WTC11 (cell line): ENCODE results near the gene MAGEB3. TPM values are rescaled to one million over a fixed set of nuclear protein-coding genes. Genes with fewer than 3 reads are reported as not detected.

Experiments
- ATAC-seq: fragments of 200-7000 bp; cut with Tn5 transposase; 2 replicates; pipeline ENCODE4 v1.10.0; 2021; ENCODE audit warnings: mild to moderate bottlenecking, moderate library complexity
- CTCF ChIA-PET: fragments of 300-600 bp; sonication (Branson Sonifier 250); formaldehyde crosslinking; loops from one replicate; lab custom pipeline; 2021; ENCODE audit warnings: antibody characterized with exemption; lab: Charles Lee
- POLR2A ChIA-PET: fragments of 350-600 bp; sonication (Branson Sonifier 250); formaldehyde crosslinking; loops from one replicate; lab custom pipeline; 2021; ENCODE audit warnings: antibody characterized with exemption; lab: Charles Lee
- DNase-seq: peaks from one replicate; pipeline ENCODE4 v3.0.0; 2021; ENCODE audit warnings: low spot score
- H3K27ac Mint-ChIP-seq: 2 replicates; pipeline ENCODE4 v1.8.0; 2021; ENCODE audit warnings: mixed read lengths
- H3K27me3 Mint-ChIP-seq: 2 replicates; pipeline ENCODE4 v1.8.0; 2021; ENCODE audit warnings: low read depth, mild to moderate bottlenecking, moderate library complexity, mixed read lengths
- H3K36me3 Mint-ChIP-seq: 2 replicates; pipeline ENCODE4 v1.8.0; 2021; ENCODE audit warnings: mixed read lengths
- H3K4me1 Mint-ChIP-seq: 2 replicates; pipeline ENCODE4 v1.8.0; 2022; ENCODE audit warnings: mixed read lengths
- H3K4me3 Mint-ChIP-seq: 2 replicates; pipeline ENCODE4 v1.8.0; 2021; ENCODE audit warnings: mild to moderate bottlenecking, moderate library complexity, mixed read lengths
- H3K9me3 Mint-ChIP-seq: 2 replicates; pipeline ENCODE4 v1.8.0; 2021; ENCODE audit warnings: mixed read lengths
- ATF6 ChIP-seq: sonication (generic); formaldehyde crosslinking; IDR thresholded peaks from 2 replicates; pipeline ENCODE4 v1.8.1; 2023; ENCODE audit warnings: mild to moderate bottlenecking, missing genetic modification reagents
- CREB1 ChIP-seq: sonication (generic); formaldehyde crosslinking; IDR thresholded peaks from 2 replicates; pipeline ENCODE4 v1.8.0; 2023; ENCODE audit warnings: mild to moderate bottlenecking, missing genetic modification reagents
- EMX1 ChIP-seq: fragments of 250-450 bp; sonication (Bioruptor Pico); IDR thresholded peaks from 2 replicates; pipeline ENCODE4 v1.8.0; 2021; ENCODE audit warnings: mild to moderate bottlenecking
- ERG ChIP-seq: fragments of 250-450 bp; sonication (Bioruptor Pico); IDR thresholded peaks from 2 replicates; pipeline ENCODE4 v1.8.0; 2021; ENCODE audit warnings: mild to moderate bottlenecking
- GABPB1 ChIP-seq: sonication (generic); formaldehyde crosslinking; IDR thresholded peaks from 2 replicates; pipeline ENCODE4 v1.8.1; 2023; ENCODE audit warnings: mild to moderate bottlenecking, missing genetic modification reagents
- JAZF1 ChIP-seq: fragments of 250-450 bp; sonication (Bioruptor Pico); IDR thresholded peaks from 2 replicates; pipeline ENCODE4 v1.9.0; 2021; ENCODE audit warnings: moderate library complexity, mild to moderate bottlenecking, inconsistent platforms
- MYBL2 ChIP-seq: sonication (generic); formaldehyde crosslinking; IDR thresholded peaks from 2 replicates; pipeline ENCODE4 v1.8.1; 2023; ENCODE audit warnings: mild to moderate bottlenecking, moderate library complexity, missing genetic modification reagents
- NFATC4 ChIP-seq: fragments of 250-450 bp; sonication (Bioruptor Pico); IDR thresholded peaks from 2 replicates; pipeline ENCODE4 v1.9.0; 2021; ENCODE audit warnings: mild to moderate bottlenecking
- NR1H2 ChIP-seq: sonication (generic); formaldehyde crosslinking; IDR thresholded peaks from 2 replicates; pipeline ENCODE4 v1.9.0; 2021; ENCODE audit warnings: mild to moderate bottlenecking, moderate library complexity, missing genetic modification reagents
- NR3C1 ChIP-seq: sonication (generic); formaldehyde crosslinking; conservative IDR thresholded peaks from 2 replicates; pipeline ENCODE4 v1.8.1; 2023; ENCODE audit warnings: low read depth, mild to moderate bottlenecking, missing genetic modification reagents
- OVOL2 ChIP-seq: fragments of 250-450 bp; sonication (Bioruptor Pico); IDR thresholded peaks from 2 replicates; pipeline ENCODE4 v1.9.0; 2021; ENCODE audit warnings: mild to moderate bottlenecking, borderline replicate concordance
- SMAD3 ChIP-seq: sonication (generic); formaldehyde crosslinking; IDR thresholded peaks from 2 replicates; pipeline ENCODE4 v1.8.0; 2022; ENCODE audit warnings: missing genetic modification reagents, mild to moderate bottlenecking, borderline replicate concordance
- SMAD4 ChIP-seq: sonication (generic); formaldehyde crosslinking; IDR thresholded peaks from 2 replicates; pipeline ENCODE4 v1.8.0; 2022; ENCODE audit warnings: mild to moderate bottlenecking, missing genetic modification reagents
- SP1 ChIP-seq: sonication (generic); formaldehyde crosslinking; conservative IDR thresholded peaks from 2 replicates; pipeline ENCODE4 v1.8.1; 2022; ENCODE audit warnings: missing genetic modification reagents
- TP53 ChIP-seq: sonication (generic); formaldehyde crosslinking; IDR thresholded peaks from 2 replicates; pipeline ENCODE4 v1.8.1; 2023; ENCODE audit warnings: mild to moderate bottlenecking, missing genetic modification reagents
- ZBTB43 ChIP-seq: sonication (generic); formaldehyde crosslinking; IDR thresholded peaks from 2 replicates; pipeline ENCODE4 v1.8.1; 2023; ENCODE audit warnings: mild to moderate bottlenecking, missing genetic modification reagents
- ZMAT4 ChIP-seq: fragments of 250-450 bp; sonication (Bioruptor Pico); IDR thresholded peaks from 2 replicates; pipeline ENCODE4 v1.9.0; 2021; ENCODE audit warnings: mild to moderate bottlenecking
- ZNF138 ChIP-seq: sonication (generic); formaldehyde crosslinking; conservative IDR thresholded peaks from 2 replicates; pipeline ENCODE4 v1.8.1; 2022; ENCODE audit warnings: mild to moderate bottlenecking, moderate library complexity, missing genetic modification reagents
- ZNF232 ChIP-seq: sonication (generic); formaldehyde crosslinking; IDR thresholded peaks from 2 replicates; pipeline ENCODE4 v1.8.0; 2022; ENCODE audit warnings: mild to moderate bottlenecking, missing genetic modification reagents
- ZNF263 ChIP-seq: sonication (generic); formaldehyde crosslinking; IDR thresholded peaks from 2 replicates; pipeline ENCODE4 v1.8.1; 2022; ENCODE audit warnings: low read depth, mild to moderate bottlenecking, moderate library complexity, missing genetic modification reagents
- ZNF532 ChIP-seq: fragments of 250-450 bp; sonication (Bioruptor Pico); IDR thresholded peaks from 2 replicates; pipeline ENCODE4 v1.9.0; 2021; ENCODE audit warnings: mild to moderate bottlenecking, borderline replicate concordance
- total RNA-seq: library from RNA; stranded (reverse); gene quantifications from 3 replicates; pipeline ENCODE4 v1.2.3, GENCODE V29; 2021
- TF ChIP-seq, protein P1 (sequence below): fragments of 250-450 bp; sonication (Bioruptor Pico); IDR thresholded peaks from 2 replicates; pipeline ENCODE4 v1.9.0; 2021; ENCODE audit warnings: moderate library complexity, mild to moderate bottlenecking, inconsistent platforms, borderline replicate concordance
- TF ChIP-seq, protein P2 (sequence below): sonication (generic); formaldehyde crosslinking; IDR thresholded peaks from 2 replicates; pipeline ENCODE4 v1.8.1; 2022; ENCODE audit warnings: mild to moderate bottlenecking, missing genetic modification reagents, moderate library complexity, borderline replicate concordance

The MAGEB3 gene
- total RNA-seq, 1 experiment from 2014 or later, result 0.11 TPM

DNA sequence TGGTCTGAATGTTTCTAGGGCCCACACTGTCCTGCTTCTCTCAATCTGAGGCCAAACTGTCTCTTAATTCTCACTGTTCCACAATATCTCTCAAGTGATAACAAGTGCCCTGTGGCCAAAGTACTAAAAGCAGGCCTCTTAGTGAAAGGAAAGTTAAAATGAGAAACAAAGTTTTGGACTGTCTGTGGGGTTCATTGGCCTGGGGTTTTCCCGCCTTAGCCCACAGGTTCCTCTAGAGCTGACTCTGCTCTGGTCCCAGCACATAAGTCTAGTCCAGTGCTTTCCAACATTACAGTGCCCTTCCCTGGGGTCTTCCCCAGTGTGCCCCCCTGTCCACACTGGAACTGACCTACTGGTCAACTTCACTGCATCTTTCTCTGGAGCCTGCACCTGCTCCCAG, 22.8 kb downstream of the MAGEB3 start (continued):
- TF ChIP-seq SMAD3, result no peak
- no peak for TF ChIP-seq EMX1
- no peak for TF ChIP-seq ZNF232 (CRISPR knock-in tag)
- TF ChIP-seq CREB1, result no peak
- no peak for TF ChIP-seq NFATC4 (CRISPR knock-in tag)
- no peak for TF ChIP-seq MYBL2 (CRISPR knock-in tag)
- TF ChIP-seq GABPB1 (CRISPR knock-in tag), result no peak
- TF ChIP-seq ZNF263 (CRISPR knock-in tag), result no peak
- no peak for TF ChIP-seq ZBTB43 (CRISPR knock-in tag)
- TF ChIP-seq, protein P1, sequence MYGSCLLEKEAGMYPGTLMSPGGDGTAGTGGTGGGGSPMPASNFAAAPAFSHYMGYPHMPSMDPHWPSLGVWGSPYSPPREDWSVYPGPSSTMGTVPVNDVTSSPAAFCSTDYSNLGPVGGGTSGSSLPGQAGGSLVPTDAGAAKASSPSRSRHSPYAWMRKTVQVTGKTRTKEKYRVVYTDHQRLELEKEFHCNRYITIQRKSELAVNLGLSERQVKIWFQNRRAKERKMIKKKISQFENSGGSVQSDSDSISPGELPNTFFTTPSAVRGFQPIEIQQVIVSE (CRISPR knock-in tag), result no peak
- TF ChIP-seq NR1H2, result no peak
- no peak for TF ChIP-seq ZMAT4 (CRISPR knock-in tag)
- no peak for TF ChIP-seq SMAD4 (CRISPR knock-in tag)

DNA sequence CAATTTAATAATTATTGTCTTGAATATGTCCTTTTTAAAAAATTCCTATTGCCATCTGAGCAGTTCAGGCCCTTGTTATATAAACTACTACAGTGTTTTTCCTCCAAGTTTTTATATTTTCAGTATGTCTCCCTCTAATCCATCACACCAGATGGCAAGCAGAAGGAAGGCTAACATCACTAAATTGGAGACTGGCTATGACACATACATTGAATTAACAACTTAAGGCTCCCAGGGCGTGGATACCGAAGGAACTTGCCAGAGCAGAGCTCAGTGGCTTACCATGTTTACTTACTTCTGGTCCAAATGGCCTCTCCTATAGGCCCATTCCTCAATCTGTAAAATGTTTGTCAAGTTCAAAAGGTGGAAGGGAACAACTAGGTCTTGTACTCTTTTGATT, 29.5 kb downstream of the MAGEB3 start:
- H3K27ac Mint-ChIP-seq, result no peak overlapping the region
- POLR2A ChIA-PET, result no interaction called here
- no peaks in the 10 kb centered on the region for H3K27me3 Mint-ChIP-seq
- no peaks in the 10 kb centered on the region for H3K4me1 Mint-ChIP-seq
- H3K36me3 Mint-ChIP-seq, result peaks cover 22% of the 10 kb centered on the region
- TF ChIP-seq ZNF532 (CRISPR knock-in tag) (no peak), OVOL2 (CRISPR knock-in tag) (no peak), NR3C1 (CRISPR knock-in tag) (no peak), ATF6 (CRISPR knock-in tag) (no peak)
- peaks cover 27% of the 10 kb centered on the region for H3K9me3 Mint-ChIP-seq
- DNase-seq (no peak), ATAC-seq (no peak)
- CTCF ChIA-PET, result no interaction called here
- no peak overlapping the region for H3K4me3 Mint-ChIP-seq

DNA sequence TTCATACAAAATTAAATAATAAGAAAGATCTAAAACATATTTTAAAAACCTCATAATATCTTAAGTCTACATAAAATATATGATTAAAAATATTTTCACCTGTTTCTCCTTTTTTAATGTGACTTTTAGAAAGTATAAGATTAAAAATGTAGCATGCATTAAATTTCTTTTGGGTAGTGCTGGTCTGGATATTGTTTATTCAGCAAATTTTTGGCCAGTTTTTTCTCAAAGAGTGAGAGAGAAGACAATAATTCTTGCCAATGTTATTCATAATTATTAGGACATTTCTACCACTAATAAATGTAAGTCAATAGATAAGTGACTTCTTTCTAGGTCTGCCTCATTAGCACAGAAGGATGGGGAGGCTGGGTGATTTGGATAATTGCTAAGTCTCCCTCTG, 30.6 kb downstream of the MAGEB3 start:
- H3K27ac Mint-ChIP-seq, result no peak overlapping the region
- TF ChIP-seq JAZF1 (CRISPR knock-in tag), result no peak
- no peak for TF ChIP-seq ERG (CRISPR knock-in tag)
- TF ChIP-seq TP53 (CRISPR knock-in tag), result no peak
- no peak for TF ChIP-seq CREB1
- TF ChIP-seq, protein P2, sequence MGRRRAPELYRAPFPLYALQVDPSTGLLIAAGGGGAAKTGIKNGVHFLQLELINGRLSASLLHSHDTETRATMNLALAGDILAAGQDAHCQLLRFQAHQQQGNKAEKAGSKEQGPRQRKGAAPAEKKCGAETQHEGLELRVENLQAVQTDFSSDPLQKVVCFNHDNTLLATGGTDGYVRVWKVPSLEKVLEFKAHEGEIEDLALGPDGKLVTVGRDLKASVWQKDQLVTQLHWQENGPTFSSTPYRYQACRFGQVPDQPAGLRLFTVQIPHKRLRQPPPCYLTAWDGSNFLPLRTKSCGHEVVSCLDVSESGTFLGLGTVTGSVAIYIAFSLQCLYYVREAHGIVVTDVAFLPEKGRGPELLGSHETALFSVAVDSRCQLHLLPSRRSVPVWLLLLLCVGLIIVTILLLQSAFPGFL (CRISPR knock-in tag), result no peak
- no peak for TF ChIP-seq ZNF138 (CRISPR knock-in tag)
- TF ChIP-seq SP1 (CRISPR knock-in tag), result no peak

More for the DNA sequence above, 30.6 kb downstream of the MAGEB3 start:
- no peak for ATAC-seq
- Mint-ChIP-seq H3K9me3 (peaks cover 20% of the 10 kb centered on the region), H3K36me3 (peaks cover 11% of the 10 kb centered on the region), H3K27me3 (no peaks in the 10 kb centered on the region), H3K4me3 (no peak overlapping the region), H3K4me1 (no peaks in the 10 kb centered on the region)
- POLR2A ChIA-PET, result no interaction called here
- no peak for DNase-seq
- CTCF ChIA-PET, result no interaction called here
